ENCODE measurements around the gene FBRSL1. TPM values are rescaled to one million over a fixed set of nuclear protein-coding genes. Genes with fewer than 3 reads are reported as not detected.

Gene FBRSL1
- polyA plus RNA-seq, 3 donors: 0.39 to 28.7 (median 0.74) TPM

DNA sequence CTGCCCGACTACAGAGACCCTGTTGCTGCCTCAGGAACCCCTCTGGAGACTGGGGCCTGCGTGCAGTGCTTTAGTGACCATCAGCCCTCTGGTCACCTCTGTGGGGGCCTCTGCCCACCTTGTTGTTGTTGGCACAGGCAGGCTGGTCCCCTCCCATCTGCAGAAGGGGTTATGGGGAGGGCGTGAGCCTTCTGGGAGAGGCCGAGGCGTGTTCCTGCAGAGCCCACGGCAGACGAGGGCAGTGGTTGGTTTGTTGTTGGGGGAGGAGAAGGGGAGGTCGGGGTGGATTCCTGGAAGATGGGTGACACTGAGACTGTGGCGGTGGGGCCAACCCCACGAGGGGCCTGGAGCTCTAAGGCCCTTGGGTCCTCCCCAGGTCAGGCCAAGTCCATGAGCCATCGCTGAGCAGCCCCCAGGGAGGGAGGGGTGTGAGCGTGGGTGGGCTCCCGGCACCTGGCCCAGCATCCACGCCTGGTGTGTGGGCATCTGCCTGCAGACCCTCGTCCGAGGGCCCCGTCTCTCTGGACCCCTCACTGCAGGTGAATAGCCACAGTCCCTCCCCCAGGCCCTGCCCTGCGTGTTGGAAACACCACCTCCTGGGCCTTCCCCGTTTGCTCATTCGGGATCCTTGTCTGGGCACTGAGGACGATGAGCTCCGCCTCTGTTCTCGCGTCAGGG is 23.6 kb downstream of the FBRSL1 start:
- intact Hi-C loops (cut with micrococcal nuclease): no loop called here
- TF ChIP-seq, protein P1, sequence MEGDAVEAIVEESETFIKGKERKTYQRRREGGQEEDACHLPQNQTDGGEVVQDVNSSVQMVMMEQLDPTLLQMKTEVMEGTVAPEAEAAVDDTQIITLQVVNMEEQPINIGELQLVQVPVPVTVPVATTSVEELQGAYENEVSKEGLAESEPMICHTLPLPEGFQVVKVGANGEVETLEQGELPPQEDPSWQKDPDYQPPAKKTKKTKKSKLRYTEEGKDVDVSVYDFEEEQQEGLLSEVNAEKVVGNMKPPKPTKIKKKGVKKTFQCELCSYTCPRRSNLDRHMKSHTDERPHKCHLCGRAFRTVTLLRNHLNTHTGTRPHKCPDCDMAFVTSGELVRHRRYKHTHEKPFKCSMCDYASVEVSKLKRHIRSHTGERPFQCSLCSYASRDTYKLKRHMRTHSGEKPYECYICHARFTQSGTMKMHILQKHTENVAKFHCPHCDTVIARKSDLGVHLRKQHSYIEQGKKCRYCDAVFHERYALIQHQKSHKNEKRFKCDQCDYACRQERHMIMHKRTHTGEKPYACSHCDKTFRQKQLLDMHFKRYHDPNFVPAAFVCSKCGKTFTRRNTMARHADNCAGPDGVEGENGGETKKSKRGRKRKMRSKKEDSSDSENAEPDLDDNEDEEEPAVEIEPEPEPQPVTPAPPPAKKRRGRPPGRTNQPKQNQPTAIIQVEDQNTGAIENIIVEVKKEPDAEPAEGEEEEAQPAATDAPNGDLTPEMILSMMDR (IDR thresholded peaks at IDR 0.05): no peak
- Mint-ChIP-seq H3K4me3 (no peak overlapping the region), H3K27ac (peak overlapping the region in 3 of 7 donors; percentile 13 to 35 (median 32)), H3K27me3 (ENCODE audit: low read depth in 3 of 3) (peaks cover 0 to 26% (median 0%) of the 10 kb centered on the region in 3 donors), H3K9me3 (peaks cover 5 to 13% (median 9%) of the 10 kb centered on the region in 7 donors), H3K4me1 (peaks cover 13% of the 10 kb centered on the region), H3K36me3 (peaks cover 31 to 58% of the 10 kb centered on the region in 2 donors)
- 94% methylated on average over 24 of the region's 24 CpGs for WGBS (ENCODE audit: insufficient coverage)
- peaks cover 3 to 6% of the 10 kb centered on the region in 2 donors for H3K9me3 ChIP-seq (replicated peaks in 1 of 2; ENCODE audit: control insufficient read depth in 1 of 2, insufficient read depth in 1 of 2, low read length in 2 of 2)
- H2AFZ ChIP-seq (ENCODE audit: insufficient read depth, low read depth, low read length, poor library complexity, severe bottlenecking): no peak overlapping the region
- peaks cover 0 to 7% of the 10 kb centered on the region in 2 donors for H3K4me1 ChIP-seq (ENCODE audit: control insufficient read depth in 1 of 2, insufficient read depth in 2 of 2, low read length in 2 of 2)
- no peak for DNase-seq
- H3K79me2 ChIP-seq (ENCODE audit: insufficient read depth, low read length): peaks cover 36% of the 10 kb centered on the region
- H3K9ac ChIP-seq (ENCODE audit: insufficient read depth, low read length, poor library complexity, severe bottlenecking): no peak overlapping the region
- peaks cover 100% of the 10 kb centered on the region for H4K20me1 ChIP-seq (ENCODE audit: insufficient read depth, low read length)
- no peak overlapping the region for H3K4me3 ChIP-seq (replicated peaks in 1 of 3; ENCODE audit: low read depth in 2 of 3, low read length in 3 of 3)
- no peak overlapping the region for H3K4me2 ChIP-seq (replicated peaks; ENCODE audit: extremely low read depth, low read length, poor library complexity, severe bottlenecking)
- no peak overlapping the region for H3K27ac ChIP-seq (ENCODE audit: low read depth in 1 of 2, low read length in 2 of 2)
- peaks cover 45 to 69% of the 10 kb centered on the region in 2 donors for H3K36me3 ChIP-seq (replicated peaks in 1 of 2; ENCODE audit: control insufficient read depth in 1 of 2, insufficient read depth in 2 of 2, low read length in 2 of 2)
- no peaks in the 10 kb centered on the region for H3K27me3 ChIP-seq (ENCODE audit: control insufficient read depth in 2 of 2, insufficient read depth in 2 of 2, low read length in 2 of 2)

DNA sequence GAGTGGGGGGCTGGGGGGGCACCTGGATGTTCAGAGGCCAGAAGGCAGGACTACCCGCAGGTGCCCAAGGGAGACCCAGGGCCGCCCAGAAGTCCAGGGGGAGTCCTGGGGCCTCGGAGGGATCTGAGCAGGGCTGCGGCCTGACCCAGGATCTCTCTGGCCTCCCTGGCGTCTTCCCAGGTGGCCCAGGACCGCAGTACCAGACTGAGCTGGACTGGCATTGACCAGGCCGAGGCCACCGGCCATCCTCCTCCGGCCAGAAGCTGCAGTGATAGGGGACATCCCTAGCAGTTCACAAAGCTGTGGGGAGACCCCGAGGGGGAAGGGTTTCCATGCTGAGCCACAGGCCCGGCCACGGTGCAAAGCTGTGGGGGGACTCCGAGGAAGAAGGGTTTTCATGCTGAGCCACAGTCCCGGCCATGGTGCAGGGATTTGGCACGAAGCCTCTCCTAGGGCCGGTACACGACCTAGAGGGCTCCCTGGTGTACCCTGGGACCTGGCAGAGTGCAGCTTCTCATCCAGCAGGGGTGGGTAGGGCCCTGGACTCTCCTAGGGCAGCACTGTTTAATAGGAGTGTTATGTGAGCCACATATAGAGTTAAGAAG is 24.4 kb downstream of the FBRSL1 start:
- Histone ChIP-seq H3K4me1 (ENCODE audit: control insufficient read depth in 1 of 2, insufficient read depth in 2 of 2, low read length in 2 of 2) (peaks cover 0 to 7% of the 10 kb centered on the region in 2 donors), H2AFZ (ENCODE audit: insufficient read depth, low read depth, low read length, poor library complexity, severe bottlenecking) (no peak overlapping the region), H4K20me1 (ENCODE audit: insufficient read depth, low read length) (peaks cover 100% of the 10 kb centered on the region), H3K36me3 (replicated peaks in 1 of 2; ENCODE audit: control insufficient read depth in 1 of 2, insufficient read depth in 2 of 2, low read length in 2 of 2) (peaks cover 46 to 70% of the 10 kb centered on the region in 2 donors), H3K4me2 (replicated peaks; ENCODE audit: extremely low read depth, low read length, poor library complexity, severe bottlenecking) (no peak overlapping the region), H3K9ac (ENCODE audit: insufficient read depth, low read length, poor library complexity, severe bottlenecking) (no peak overlapping the region), H3K27ac (ENCODE audit: low read depth in 1 of 2, low read length in 2 of 2) (no peak overlapping the region), H3K4me3 (replicated peaks in 1 of 3; ENCODE audit: low read depth in 2 of 3, low read length in 3 of 3) (no peak overlapping the region), H3K9me3 (replicated peaks in 1 of 2; ENCODE audit: control insufficient read depth in 1 of 2, insufficient read depth in 1 of 2, low read length in 2 of 2) (peaks cover 11 to 14% of the 10 kb centered on the region in 2 donors), H3K79me2 (ENCODE audit: insufficient read depth, low read length) (peaks cover 29% of the 10 kb centered on the region), H3K27me3 (ENCODE audit: control insufficient read depth in 2 of 2, insufficient read depth in 2 of 2, low read length in 2 of 2) (no peaks in the 10 kb centered on the region)
- intact Hi-C loops (cut with micrococcal nuclease): no loop called here
- 97% methylated on average over 17 of the region's 17 CpGs for WGBS (ENCODE audit: insufficient coverage)
- Mint-ChIP-seq H3K27me3 (ENCODE audit: low read depth in 3 of 3) (peaks cover 0 to 22% (median 0%) of the 10 kb centered on the region in 3 donors), H3K27ac (peak overlapping the region in 2 of 7 donors; percentile 35 to 69), H3K9me3 (peaks cover 10 to 20% (median 14%) of the 10 kb centered on the region in 7 donors), H3K36me3 (peaks cover 38 to 64% of the 10 kb centered on the region in 2 donors), H3K4me3 (no peak overlapping the region), H3K4me1 (peaks cover 13% of the 10 kb centered on the region)
- TF ChIP-seq, protein P1 (IDR thresholded peaks at IDR 0.05): no peak
- no peak for DNase-seq
